ENCODE data around the gene EXOC6B.

DNA sequence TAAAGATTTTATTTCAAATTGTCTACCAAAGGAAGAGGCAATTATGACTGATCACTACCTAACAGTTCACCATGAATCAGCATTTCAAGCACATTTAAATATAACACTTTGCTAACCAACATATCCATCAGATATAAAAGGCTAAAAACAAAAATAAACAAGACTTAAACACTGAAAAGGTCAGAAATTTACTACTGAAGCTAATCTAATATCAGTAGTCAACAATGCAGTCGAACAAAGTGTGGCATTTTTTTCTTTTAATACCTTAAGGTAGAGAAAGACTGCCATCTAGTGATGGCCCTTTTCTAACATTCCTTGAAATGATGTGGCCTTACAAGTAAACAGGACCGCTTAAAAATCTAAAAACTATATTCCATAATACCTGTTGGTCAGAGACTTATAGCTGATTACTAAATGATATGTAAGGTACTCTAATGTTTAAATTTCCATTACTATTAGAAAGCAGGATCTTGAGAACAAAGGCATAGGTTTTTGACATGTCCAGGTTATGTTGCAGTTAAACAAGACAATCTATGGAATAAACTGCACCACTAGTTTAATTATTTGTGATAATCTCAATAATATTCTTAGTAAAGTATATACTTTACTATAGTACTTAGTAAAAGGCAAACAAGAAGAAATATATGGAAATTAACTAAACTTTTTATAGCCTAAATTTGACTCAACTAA, 80.0 kb downstream of the EXOC6B start:
- TF ChIP-seq, protein P1, sequence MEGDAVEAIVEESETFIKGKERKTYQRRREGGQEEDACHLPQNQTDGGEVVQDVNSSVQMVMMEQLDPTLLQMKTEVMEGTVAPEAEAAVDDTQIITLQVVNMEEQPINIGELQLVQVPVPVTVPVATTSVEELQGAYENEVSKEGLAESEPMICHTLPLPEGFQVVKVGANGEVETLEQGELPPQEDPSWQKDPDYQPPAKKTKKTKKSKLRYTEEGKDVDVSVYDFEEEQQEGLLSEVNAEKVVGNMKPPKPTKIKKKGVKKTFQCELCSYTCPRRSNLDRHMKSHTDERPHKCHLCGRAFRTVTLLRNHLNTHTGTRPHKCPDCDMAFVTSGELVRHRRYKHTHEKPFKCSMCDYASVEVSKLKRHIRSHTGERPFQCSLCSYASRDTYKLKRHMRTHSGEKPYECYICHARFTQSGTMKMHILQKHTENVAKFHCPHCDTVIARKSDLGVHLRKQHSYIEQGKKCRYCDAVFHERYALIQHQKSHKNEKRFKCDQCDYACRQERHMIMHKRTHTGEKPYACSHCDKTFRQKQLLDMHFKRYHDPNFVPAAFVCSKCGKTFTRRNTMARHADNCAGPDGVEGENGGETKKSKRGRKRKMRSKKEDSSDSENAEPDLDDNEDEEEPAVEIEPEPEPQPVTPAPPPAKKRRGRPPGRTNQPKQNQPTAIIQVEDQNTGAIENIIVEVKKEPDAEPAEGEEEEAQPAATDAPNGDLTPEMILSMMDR (IDR thresholded peaks at IDR 0.05 in 4 of 5, conservative IDR thresholded peaks at IDR 0.05 in 1 of 5) = peak; percentile 20 to 79 (median 69)
- no peak for TF ChIP-seq POLR2A (IDR thresholded peaks at IDR 0.05)

Data from gastrocnemius medialis (tissue), 4 donors.